NCI-H2196 treated with DMSO at 0.1 percent for 48 hours (cell line): ENCODE results near the gene CD207.
"Not testable (repeated sequence)": the region's sequence is repeated elsewhere in the genome, so short reads cannot be mapped to it uniquely, and the experiment has no call there.

Experiments
- DNase-seq: peaks from one replicate; lab custom pipeline; 2025; ENCODE audit not compliant: unreplicated experiment; lab: John Stamatoyannopoulos, UW

The CD207 gene

DNA sequence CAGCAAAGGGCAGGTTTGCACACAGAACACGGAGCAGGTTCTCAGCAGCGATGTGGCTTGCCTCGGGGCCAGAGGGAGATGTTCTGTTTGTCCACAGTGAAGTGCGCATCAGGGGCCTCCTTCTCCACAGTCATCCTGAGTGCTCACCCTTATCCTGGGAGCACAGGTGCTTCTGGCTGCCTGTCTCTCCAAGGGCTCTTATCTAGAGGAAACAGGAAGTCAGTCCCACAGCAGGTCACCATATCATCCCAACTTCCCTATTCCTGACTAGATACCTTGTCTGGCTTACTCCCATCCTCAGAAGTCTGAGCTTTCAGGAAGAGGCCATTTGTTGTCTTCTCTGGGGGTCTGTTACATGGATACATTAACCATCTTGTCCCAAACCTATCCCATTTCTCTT lies at the start of gene CD207:
CD207 (minus strand) TSS at position 174 of the 400 bp plus-strand sequence; CDS start at position 134, 40 bp downstream.
- DNase-seq: no peak

DNA sequence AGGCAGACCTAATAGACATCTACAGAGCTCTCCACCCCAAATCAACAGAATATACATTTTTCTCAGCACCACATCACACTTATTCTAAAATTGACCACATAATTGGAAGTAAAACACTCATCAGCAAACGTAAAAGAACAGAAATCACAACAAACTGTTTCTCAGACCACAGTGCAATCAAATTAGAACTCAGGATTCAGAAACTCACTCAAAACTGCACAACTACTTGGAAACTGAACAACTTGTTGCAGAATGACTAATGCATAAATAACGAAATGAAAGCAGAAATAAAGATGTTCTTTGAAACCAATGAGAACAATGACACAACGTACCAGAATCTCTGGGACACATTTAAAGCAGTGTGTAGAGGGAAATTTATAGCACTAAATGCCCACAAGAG lies 42.9 kb upstream of the CD207 start:
- not testable (repeated sequence) for DNase-seq

DNA sequence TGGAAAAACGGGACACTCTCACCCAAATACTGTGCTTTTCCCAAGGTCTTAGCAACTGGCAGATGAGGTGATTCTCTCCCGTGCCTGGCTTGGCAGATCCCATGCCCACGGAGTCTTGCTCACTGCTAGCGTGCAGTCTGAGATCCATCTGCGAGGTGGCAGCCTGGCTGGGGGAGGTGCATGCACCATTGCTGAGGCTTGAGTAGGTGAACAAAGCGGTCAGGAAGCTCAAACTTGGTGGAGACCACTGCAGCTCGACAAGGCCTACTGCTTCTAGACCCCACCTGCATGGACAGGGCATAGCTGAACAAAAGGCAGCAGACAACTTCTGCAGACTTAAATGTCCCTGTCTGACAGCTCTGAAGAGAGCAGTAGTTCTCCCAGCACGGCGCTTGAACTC lies 40.5 kb upstream of the CD207 start:
- DNase-seq: not testable (repeated sequence)

DNA sequence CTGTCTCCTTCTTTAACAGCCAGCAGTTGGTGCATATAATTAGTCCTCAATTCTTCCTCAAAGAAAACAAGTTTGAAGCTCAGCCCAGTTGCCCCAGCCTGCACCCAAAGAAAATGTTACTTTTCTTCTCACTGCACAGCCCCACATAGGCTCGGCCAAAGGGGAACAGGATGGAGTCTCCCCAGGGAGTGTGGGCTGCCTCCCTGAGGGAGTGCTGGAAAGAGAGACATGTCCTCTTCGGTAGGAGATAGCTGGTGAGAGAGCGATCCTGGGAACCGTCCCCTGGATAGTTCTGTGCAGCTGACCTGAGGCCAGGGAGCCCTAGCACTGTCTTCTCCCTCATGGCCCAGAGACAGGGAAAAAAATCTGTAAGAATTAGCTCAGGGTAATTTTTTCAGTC lies 37.9 kb upstream of the CD207 start:
- no peak for DNase-seq

DNA sequence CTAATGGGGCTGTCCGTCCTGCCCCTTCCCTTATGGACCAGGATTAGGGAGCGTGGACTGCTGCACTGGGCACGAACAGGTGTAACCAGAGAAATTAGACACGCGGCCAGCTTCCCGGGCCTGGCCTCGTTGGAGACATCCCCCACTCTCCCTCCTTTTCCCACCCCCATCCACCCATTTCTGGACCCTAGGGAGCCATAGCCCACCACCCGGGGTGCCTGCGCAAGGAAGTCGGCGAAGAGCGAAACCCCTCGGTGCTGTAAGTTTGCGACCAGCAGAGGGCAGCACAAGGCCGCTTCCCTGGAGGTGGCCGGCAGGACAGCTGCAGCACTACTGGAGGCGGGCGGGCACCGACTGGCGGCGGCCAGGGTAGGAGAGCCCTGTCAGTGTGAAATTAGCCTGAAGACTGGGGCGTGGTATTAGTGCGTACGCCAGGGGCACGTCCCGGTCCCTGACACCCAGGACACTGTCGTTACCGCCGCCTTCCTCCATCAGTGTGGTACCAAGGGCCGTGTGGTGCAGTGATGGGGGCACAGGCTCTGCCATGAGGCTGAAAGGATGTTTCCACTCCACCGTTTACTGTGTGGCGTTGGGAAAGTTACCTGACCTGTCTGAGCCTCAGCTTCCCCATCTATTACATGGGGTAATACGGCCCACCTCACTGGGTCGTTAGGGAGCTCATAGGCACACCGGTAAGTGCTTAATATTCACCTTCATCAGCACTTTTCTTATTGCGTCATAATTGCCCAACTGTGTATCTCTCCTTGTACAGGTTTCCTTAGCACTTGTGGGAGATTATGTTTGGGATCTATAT lies 36.0 kb upstream of the CD207 start:
- peak; percentile 27 for DNase-seq

DNA sequence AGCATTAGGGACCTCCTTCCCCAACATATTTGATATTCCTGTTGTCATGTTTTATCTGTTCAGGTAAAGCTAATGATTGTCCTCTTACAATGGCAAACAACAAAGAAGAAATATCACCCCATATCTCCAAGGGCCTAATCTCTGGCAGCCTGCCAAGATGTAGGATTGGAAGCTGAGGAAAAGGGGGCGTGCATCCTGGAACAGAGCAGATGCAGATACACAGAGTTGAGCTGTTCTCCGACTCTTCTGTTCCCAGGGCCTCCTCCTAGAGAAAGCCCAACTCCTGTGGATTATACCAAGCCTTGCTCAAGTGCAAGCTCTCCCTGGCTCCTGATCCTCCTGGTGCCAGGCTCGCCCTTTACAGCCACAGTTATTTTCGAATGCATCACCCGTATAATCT lies 35.2 kb upstream of the CD207 start:
- DNase-seq: no peak

DNA sequence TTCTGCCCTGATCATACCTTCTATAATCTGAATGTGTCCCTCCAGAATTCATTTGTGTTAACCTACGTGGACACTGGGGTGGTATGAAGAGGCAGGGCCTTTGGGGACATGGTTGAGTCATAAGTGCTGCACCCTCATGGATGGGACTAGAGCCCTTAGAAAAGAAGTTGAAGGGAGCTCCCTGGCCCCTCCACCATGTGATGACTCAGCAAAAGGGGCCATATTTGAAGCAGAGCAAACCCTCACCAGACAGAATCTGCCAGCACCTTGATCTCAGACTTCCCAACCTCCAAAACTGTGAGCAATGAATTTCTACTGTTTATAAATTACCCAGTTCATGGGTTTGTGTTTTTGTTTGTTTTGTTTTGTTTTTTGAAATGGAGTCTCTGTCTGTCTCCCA lies 33.4 kb upstream of the CD207 start:
- no peak for DNase-seq

DNA sequence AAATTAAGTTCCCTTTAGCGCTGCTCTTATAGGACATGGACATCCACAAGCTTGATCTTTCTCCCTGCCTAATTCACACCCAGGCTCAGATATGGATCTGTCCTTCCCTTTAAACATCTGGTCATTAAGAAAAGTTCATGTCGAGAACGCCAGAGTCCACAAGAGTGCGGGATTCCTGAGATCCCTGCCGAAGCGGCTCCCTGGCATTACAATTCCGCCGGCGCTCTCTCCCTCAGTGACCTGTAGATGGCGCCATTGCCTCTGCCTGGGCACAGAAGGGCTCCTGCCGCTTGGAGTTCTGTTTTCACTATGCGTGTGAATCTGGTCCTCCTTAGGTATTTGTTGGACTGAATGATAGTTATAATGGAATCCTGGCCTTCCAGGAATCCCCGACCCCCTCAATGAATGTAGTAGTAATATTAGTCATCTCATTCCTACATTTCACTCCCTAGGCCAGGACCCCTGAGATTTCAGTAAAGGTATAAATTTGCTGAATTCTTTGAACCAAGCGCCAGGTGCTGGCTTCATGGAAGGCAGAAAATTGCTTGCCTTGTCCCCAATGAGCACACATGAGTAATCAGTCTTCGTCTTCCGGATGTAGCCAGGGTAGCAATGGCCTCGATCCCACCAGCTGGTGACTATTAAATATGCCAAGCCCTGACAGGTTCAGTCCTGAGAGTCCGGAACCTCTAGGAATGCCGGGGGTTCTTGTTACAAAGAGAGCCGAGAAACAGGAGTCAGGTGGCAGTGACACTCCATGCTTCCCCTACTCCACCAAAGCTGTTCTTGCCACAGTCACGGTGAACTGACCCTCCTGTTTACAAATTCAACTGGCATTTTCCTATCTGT lies 26.4 kb upstream of the CD207 start:
- DNase-seq: peak; percentile 16

DNA sequence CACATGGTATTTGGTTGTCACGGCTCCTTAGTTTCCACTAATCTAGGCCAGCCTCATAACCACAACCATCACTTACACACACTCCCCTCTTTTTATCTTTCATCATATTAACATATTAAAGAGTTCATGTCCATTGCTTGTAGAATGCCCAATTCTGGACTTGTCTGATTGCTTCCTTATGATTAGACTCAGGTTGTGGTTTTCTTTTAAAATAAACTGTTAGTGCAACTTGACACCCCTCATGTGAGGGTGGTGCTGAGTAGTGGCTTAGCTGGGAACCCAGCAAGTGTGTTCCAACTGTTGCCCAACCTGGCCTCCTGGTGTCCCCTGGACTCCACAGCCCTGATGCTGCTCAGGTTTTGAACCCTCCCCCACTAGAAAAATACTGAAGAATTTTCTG lies 20.1 kb upstream of the CD207 start:
- no peak for DNase-seq

DNA sequence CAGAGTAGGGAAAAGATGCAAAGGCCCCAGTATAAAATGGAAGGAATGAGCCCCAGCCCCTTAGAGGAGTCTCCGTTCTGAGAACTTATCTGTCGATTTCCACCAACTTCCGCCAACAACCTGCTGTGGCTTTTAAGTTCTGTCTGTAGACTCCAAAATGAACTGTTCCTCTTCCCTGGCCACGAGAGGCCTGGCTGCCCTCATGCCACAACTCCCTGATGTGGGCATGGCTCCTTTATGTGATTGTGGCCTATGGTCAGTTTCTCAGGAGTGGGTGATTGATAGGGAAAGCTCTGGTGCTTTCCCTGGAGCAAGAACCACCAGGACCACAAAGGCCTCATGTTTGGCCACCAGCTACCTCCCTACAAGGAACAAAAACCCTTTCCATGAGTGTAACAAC lies 18.8 kb upstream of the CD207 start:
- DNase-seq: no peak

DNA sequence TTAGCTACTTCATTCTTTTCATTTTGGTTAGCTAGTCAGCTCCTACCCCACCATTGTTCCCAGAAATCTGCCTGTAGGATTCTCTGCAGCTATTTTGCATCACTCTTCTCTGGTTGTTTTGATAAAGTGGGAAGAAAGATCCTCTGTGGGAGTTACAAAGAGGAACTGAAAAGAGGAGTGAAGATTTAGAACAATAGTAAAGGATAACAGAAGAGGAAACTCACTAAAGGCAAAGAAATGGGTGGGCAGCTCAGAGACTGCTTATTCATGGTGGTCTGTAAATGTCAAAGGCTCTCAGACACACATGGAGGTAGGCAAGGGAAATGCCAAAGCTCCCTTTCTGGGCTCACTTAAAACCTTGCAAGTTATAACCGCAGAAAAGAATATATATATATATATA lies 17.2 kb upstream of the CD207 start:
- no peak for DNase-seq

DNA sequence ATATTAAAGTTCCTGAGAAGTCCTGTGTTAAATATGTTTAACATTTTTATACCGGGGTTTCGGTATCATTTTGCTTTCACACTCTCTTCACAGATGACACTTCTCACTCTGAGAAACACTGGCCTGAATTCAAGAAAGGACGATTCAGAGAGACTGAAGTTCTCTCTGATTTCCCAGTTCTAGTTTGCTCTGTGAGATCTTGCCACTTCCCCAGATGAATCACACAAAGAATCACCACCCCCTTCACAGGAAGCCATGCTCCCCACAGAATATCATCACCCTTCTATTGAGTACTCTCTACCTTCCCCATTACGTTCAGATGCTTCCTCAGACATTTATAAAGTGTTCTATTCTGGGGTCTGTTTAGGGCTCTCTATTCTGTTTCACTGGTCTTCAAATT lies 16.1 kb upstream of the CD207 start:
- DNase-seq: no peak

GRCh38 chr2:70850925-70851324 lies 15.3 kb upstream of the CD207 start:
- DNase-seq: no peak

GRCh38 chr2:70842401-70842800 lies 6.8 kb upstream of the CD207 start:
- DNase-seq: no peak

DNA sequence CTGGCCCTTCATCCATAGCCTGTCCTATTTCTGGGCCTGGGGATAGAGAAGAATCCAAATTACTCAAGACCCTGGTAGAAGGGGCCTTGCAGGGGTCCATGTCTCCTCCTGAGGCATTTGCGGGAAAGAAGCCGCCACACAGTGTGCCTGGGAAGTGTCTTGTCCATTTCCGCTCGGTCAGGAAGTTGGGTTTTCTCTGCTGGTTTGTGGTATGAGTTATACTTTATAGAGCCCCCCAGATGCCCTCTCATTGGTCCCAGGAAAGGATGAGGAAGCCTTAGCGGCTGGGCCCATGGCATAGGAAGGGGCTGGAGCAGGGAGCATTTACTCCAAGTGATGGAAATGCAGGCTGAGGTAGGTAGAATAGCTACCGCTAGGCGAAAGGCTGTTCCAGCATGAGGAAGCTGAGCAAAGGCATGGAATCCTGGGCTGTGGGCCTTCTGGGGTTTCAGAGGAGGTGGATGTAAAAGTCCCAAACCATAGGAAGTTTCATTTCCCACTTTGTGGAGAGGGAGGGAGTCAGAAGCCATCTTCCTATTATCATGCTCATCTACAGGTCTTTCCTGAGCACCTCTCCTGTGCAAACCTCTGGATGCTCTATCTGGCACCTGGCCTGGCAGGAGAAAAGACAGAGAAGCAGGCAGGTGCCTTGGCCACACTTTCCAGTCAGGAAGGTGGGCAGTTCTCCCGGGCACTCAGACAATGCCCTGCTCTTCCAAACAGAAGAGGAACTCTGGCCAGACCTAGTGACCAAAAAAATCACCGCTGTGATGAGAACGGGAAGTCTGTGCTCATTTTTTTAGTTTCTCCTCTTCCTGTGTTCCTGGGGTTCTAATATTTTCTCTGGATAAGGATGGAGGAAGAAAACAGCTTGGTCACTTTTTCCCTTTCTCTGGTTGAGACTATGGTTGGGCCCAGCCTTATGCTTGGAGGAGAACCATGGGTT lies 2.6 kb upstream of the CD207 start:
- no peak for DNase-seq

GRCh38 chr2:70834881-70835280 lies 735 bp downstream of the CD207 start:
- no peak for DNase-seq

DNA sequence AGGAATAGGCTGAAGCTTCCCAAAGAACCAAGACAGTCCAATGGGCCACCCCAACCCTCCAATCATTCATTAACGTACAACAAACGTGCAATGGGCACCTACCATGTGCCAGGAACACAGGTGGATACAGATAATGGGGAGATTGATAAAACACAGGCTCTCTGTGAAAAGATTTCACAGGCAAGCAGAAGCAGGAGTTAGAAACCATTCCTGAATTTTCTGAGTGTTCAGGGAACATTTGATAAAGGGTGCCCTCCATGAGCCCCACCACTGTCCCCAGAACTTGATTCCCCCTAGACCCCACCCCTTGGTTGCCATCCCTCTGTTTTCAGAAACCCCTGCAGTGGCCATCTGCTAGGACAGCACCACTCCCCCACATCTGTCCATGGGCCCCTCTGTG lies 1.5 kb downstream of the CD207 start:
- DNase-seq: no peak

GRCh38 chr2:70833246-70833645 lies 2.4 kb downstream of the CD207 start:
- DNase-seq: no peak

GRCh38 chr2:70832386-70832785 lies 3.2 kb downstream of the CD207 start:
- no peak for DNase-seq

DNA sequence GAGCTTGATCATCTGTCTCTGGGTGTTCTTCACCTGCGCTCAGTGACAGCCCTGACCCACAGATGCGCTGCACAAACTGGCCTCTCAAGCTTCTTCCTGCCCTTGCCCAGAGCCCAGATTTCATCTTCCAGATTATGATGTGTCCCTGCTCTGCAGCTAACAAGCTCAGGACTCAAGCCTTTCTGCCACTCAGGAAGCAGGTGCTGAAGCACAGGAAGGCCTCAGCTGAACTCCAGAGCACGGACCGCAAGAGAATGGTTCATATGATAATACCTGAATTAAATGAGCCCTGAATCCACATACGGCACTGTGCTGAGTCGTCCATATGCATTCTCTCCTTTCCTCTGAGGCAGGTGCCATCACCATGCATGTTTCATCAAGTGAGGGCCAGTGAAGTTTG lies 3.8 kb downstream of the CD207 start:
- no peak for DNase-seq

- no peak for DNase-seq
These were observed 5.2 kb downstream of the CD207 start for GRCh38 chr2:70830366-70830765.
